ENCODE measurements around the gene PRM1.

GRCh38 chr16:11256661-11257130 is 24.4 kb downstream of the PRM1 start:
- TF ChIP-seq POLR2AphosphoS5 (IDR thresholded peaks at IDR 0.05; ENCODE audit: low read depth, low read length): no peak
- TF ChIP-seq, protein P1, sequence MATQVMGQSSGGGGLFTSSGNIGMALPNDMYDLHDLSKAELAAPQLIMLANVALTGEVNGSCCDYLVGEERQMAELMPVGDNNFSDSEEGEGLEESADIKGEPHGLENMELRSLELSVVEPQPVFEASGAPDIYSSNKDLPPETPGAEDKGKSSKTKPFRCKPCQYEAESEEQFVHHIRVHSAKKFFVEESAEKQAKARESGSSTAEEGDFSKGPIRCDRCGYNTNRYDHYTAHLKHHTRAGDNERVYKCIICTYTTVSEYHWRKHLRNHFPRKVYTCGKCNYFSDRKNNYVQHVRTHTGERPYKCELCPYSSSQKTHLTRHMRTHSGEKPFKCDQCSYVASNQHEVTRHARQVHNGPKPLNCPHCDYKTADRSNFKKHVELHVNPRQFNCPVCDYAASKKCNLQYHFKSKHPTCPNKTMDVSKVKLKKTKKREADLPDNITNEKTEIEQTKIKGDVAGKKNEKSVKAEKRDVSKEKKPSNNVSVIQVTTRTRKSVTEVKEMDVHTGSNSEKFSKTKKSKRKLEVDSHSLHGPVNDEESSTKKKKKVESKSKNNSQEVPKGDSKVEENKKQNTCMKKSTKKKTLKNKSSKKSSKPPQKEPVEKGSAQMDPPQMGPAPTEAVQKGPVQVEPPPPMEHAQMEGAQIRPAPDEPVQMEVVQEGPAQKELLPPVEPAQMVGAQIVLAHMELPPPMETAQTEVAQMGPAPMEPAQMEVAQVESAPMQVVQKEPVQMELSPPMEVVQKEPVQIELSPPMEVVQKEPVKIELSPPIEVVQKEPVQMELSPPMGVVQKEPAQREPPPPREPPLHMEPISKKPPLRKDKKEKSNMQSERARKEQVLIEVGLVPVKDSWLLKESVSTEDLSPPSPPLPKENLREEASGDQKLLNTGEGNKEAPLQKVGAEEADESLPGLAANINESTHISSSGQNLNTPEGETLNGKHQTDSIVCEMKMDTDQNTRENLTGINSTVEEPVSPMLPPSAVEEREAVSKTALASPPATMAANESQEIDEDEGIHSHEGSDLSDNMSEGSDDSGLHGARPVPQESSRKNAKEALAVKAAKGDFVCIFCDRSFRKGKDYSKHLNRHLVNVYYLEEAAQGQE (IDR thresholded peaks at IDR 0.05; ENCODE audit: insufficient read depth in 1 of 2, low read depth in 2 of 2, low read length in 2 of 2): no peak
- no peak for TF ChIP-seq SIN3A (IDR thresholded peaks at IDR 0.05; ENCODE audit: borderline replicate concordance, insufficient read depth, low read length)
- TF ChIP-seq TAF1 (IDR thresholded peaks at IDR 0.05; ENCODE audit: borderline replicate concordance, insufficient read depth, low read length): no peak
- no peak for TF ChIP-seq FOXP2 (optimal IDR thresholded peaks at IDR 0.05; ENCODE audit: borderline replicate concordance, extremely low read depth, extremely low read length, insufficient read depth)
